ENCODE data around the gene LDB1. TPM values are rescaled to one million over a fixed set of nuclear protein-coding genes. Genes with fewer than 3 reads are reported as not detected.

Gene LDB1
- total and polyA plus RNA-seq, 2 donors (not counting 3 experiments of a cell fraction or from before 2014, with no cell fraction given) = 65.7 to 137 TPM

GRCh38 chr10:102059987-102060386, 60.2 kb downstream of the LDB1 start:
- ChIA-PET POLR2A (interaction anchor here (1.1 kb wide), 1 partner anchor 468 kb away, joined by 3 read pairs; no protein-coding TSS in a partner anchor), CTCF (interaction anchor here (0.7 to 2.2 kb wide), 5 partner anchors 9 to 224 kb away, joined by 3 to 8 read pairs (median 3); no protein-coding TSS in a partner anchor)
- Histone ChIP-seq H3K27me3 (ENCODE audit: control insufficient read depth in 2 of 2, insufficient read depth in 2 of 2, low read length in 2 of 2) (no peaks in the 10 kb centered on the region), H3K9me1 (replicated peaks; ENCODE audit: control insufficient read depth, extremely low read depth, insufficient read depth, low read length) (no peaks in the 10 kb centered on the region), H3K9me3 (replicated peaks; ENCODE audit: control insufficient read depth, insufficient read depth, low read length) (no peaks in the 10 kb centered on the region), H3K27ac (ENCODE audit: insufficient read depth, low read depth, low read length) (no peak overlapping the region), H4K20me1 (replicated peaks; ENCODE audit: control insufficient read depth, extremely low read depth, insufficient read depth, low read length) (no peaks in the 10 kb centered on the region), H2AFZ (ENCODE audit: low read depth, low read length) (no peak overlapping the region), H3K4me1 (ENCODE audit: control insufficient read depth, extremely low read depth, insufficient read depth, low read length) (peaks cover 3% of the 10 kb centered on the region), H3K9ac (replicated peaks; ENCODE audit: extremely low read depth, insufficient read depth, low read length) (no peak overlapping the region), H3K4me2 (ENCODE audit: insufficient read depth, low read length) (no peak overlapping the region), H3K36me3 (ENCODE audit: control insufficient read depth in 2 of 2, extremely low read depth in 1 of 2, insufficient read depth in 2 of 2, low read length in 2 of 2) (no peaks in the 10 kb centered on the region), H3K79me2 (ENCODE audit: control insufficient read depth, insufficient read depth, low read length) (peaks cover 5% of the 10 kb centered on the region), H3K4me3 (replicated peaks in 1 of 3; ENCODE audit: insufficient read depth in 1 of 3, low read depth in 1 of 3, low read length in 3 of 3) (no peak overlapping the region)
- TF ChIP-seq GATA2 (IDR thresholded peaks at IDR 0.05; ENCODE audit: insufficient read depth, insufficient read length, low read depth, low read length) = no peak
- TF ChIP-seq POLR2A (IDR thresholded peaks at IDR 0.05; ENCODE audit: low read depth, low read length) = no peak
- no peak for TF ChIP-seq MYC (IDR thresholded peaks at IDR 0.05; ENCODE audit: low read depth, low read length)
- TF ChIP-seq MAX (IDR thresholded peaks at IDR 0.05; ENCODE audit: insufficient read depth, insufficient read length) = no peak
- TF ChIP-seq, protein P1, sequence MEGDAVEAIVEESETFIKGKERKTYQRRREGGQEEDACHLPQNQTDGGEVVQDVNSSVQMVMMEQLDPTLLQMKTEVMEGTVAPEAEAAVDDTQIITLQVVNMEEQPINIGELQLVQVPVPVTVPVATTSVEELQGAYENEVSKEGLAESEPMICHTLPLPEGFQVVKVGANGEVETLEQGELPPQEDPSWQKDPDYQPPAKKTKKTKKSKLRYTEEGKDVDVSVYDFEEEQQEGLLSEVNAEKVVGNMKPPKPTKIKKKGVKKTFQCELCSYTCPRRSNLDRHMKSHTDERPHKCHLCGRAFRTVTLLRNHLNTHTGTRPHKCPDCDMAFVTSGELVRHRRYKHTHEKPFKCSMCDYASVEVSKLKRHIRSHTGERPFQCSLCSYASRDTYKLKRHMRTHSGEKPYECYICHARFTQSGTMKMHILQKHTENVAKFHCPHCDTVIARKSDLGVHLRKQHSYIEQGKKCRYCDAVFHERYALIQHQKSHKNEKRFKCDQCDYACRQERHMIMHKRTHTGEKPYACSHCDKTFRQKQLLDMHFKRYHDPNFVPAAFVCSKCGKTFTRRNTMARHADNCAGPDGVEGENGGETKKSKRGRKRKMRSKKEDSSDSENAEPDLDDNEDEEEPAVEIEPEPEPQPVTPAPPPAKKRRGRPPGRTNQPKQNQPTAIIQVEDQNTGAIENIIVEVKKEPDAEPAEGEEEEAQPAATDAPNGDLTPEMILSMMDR (IDR thresholded peaks at IDR 0.05; ENCODE audit: extremely low read depth in 1 of 2, insufficient read depth in 1 of 2, low read depth in 1 of 2, low read length in 2 of 2) = no peak
- intact Hi-C loops (cut with micrococcal nuclease) = no loop called here
- dilution Hi-C loops (cut with MboI; ENCODE audit: extremely low pct_ligation_motif_present, low sequenced_read_pairs) = no loop called here
- FAIRE-seq (no peak), DNase-seq (ENCODE audit: low read depth, low spot score) (no peak)
- no TSS peak for BruUV-seq (replicated peaks)

Small RNA genes lying within 50 kb of the gene (small RNA-seq; reads per million reads assigned to genes)
- gene AL500527.1 (ENCODE audit: insufficient read depth, insufficient read length, low read depth, low replicate concordance) = not detected
- not detected for gene AL500527.2 (ENCODE audit: insufficient read depth, insufficient read length, low read depth, low replicate concordance)

Other genes with a start within 250 kb of the LDB1 start
- 16.6 and 17.6 TPM in 2 replicates for gene ARMH3, start 64.2 kb downstream of the LDB1 start, total RNA-seq
- 12.6 and 13.1 TPM in 2 replicates for gene ARMH3, start 64.2 kb downstream of the LDB1 start, polyA plus RNA-seq
- gene HPS6, start 55.0 kb downstream of the LDB1 start, total RNA-seq = 18.5 TPM in 2 replicates
- gene HPS6, start 55.0 kb downstream of the LDB1 start, polyA plus RNA-seq = 9.3 and 11.6 TPM in 2 replicates
- gene PPRC1, start 12.7 kb upstream of the LDB1 start, total RNA-seq = 49.9 and 52.9 TPM in 2 replicates
- 26.1 and 27.0 TPM in 2 replicates for gene PPRC1, start 12.7 kb upstream of the LDB1 start, polyA plus RNA-seq
- 68.2 and 73.1 TPM in 2 replicates for gene NOLC1, start 32.0 kb upstream of the LDB1 start, total RNA-seq
- gene NOLC1, start 32.0 kb upstream of the LDB1 start, polyA plus RNA-seq = 26.0 and 32.1 TPM in 2 replicates
- not detected in 2 replicates for gene ELOVL3, start 105.9 kb upstream of the LDB1 start, total RNA-seq
- not detected in 2 replicates for gene ELOVL3, start 105.9 kb upstream of the LDB1 start, polyA plus RNA-seq
- gene PITX3, start 121.1 kb upstream of the LDB1 start, total RNA-seq = not detected in 2 replicates
- not detected in 2 replicates for gene PITX3, start 121.1 kb upstream of the LDB1 start, polyA plus RNA-seq
- 45.7 and 49.7 TPM in 2 replicates for gene GBF1, start 125.2 kb upstream of the LDB1 start, total RNA-seq
- 20.3 and 26.0 TPM in 2 replicates for gene GBF1, start 125.2 kb upstream of the LDB1 start, polyA plus RNA-seq

All from endothelial cell of umbilical vein (primary cell).